Measurements from ENCODE around the gene CDC25B. TPM values are rescaled to one million over a fixed set of nuclear protein-coding genes. Genes with fewer than 3 reads are reported as not detected.
A peak's percentile ranks its signal among the peaks of the same experiment; 100 is the strongest.

CDC25B gene
- polyA plus RNA-seq, 12 donors, result 46.2 to 105 (median 85.4) TPM; not detected in 1

DNA sequence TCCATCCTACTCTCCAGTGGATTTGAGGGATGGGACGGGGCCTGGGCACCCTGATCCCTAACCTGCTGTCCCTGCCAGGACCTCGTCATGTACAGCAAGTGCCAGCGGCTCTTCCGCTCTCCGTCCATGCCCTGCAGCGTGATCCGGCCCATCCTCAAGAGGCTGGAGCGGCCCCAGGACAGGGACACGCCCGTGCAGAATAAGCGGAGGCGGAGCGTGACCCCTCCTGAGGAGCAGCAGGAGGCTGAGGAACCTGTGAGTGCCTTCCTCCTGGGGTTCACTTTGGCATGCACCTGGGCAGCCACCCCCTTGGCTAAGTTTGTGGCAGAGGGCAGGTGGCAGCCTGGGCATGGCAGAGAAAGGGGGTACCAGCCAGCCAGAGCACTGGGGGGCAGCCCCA lies 5.7 kb downstream of the CDC25B start:
- no peak for DNase-seq

- DNase-seq, result no peak
Observed at GRCh38 chr20:3802524-3803239, 6.6 kb downstream of the CDC25B start.

- DNase-seq, result no peak
Observed at GRCh38 chr20:3803289-3803688, 7.2 kb downstream of the CDC25B start.

GRCh38 chr20:3803854-3804253 lies 7.7 kb downstream of the CDC25B start:
- no peak for DNase-seq

- no peak for DNase-seq
Observed at GRCh38 chr20:3804254-3804751, 8.2 kb downstream of the CDC25B start.

GRCh38 chr20:3804781-3805180 lies 8.7 kb downstream of the CDC25B start:
- DNase-seq, result no peak

GRCh38 chr20:3808544-3808943 lies 12.4 kb downstream of the CDC25B start:
- no peak for DNase-seq

GRCh38 chr20:3811467-3812258 lies 15.6 kb downstream of the CDC25B start:
- DNase-seq, result peak; percentile 99

GRCh38 chr20:3812259-3812681 lies 16.2 kb downstream of the CDC25B start:
- DNase-seq, result no peak

DNA sequence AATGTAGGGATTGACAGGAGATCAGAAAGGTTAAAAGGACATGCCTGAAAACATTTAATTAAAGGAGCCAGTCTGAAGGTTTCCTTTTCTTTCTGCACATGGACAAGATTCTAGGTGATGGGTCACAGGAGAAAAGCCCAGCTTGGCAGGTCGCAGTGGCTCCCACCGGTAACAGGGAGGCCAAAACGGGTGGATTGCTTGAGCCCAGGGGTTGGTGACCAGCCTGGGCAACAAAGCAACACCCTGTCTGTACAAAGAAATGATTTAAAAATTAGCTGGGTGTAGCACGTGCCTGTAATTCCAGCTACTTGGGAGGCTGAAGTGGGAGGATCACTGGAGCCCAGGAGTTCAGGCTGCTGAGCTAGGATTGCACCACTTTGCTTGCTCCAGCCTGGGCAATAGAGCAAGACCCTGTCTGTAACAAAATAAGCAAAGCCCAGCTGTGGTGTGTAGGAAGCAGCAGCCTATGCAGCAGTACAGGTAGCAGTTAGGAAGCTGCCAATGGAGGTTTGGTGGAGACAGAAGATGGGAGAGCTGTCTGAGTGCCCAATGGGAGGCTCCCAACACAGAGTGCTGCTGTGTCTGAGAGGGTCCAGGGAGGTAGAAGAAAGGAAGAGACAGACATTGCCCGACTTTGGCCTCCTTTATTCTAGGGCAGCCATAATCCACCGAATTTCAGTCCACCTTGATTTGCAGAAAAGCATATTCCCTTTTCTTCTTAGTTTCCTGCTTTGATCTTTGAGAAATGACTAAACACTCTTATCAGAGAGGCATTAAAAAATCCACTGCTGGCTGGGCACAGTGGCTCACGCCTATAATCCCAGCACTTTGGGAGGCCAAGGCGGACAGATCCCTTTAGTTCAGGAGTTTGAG lies 17.1 kb downstream of the CDC25B start:
- no peak for DNase-seq

DNA sequence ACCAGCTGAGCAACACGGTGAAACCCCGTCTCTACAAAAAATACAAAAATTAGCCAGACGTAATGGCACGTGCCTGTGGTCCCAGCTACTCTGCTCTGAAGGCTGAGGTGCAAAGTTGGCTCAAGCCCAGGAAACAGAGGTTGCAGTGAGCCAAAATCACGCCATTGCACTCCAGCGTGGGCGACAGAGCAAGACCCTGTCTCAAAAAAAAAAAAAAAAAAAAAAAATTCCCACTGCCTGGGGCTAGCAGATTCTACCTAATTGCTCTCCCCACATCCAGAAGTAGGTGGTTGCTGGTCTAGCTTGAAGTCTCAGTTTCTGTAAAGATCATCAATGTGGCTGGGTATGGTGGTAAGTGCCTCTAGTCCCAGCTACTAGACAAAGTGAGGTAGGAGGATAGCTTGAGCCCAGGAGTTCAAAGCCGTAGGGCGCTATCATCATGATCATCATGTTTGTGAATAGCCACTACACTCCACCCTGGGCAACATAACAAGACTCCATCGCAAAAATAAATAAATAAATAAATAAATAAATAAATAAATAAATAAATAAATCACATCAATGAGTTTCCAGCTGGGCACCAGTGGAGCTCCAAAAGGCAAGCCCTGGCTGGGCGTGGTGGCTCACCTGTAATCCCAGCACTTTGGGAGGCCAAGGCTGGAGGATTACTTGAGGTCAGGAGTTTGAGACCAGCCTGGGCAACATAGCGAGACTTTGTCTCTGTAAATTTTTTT lies 17.9 kb downstream of the CDC25B start:
- DNase-seq, result no peak

DNA sequence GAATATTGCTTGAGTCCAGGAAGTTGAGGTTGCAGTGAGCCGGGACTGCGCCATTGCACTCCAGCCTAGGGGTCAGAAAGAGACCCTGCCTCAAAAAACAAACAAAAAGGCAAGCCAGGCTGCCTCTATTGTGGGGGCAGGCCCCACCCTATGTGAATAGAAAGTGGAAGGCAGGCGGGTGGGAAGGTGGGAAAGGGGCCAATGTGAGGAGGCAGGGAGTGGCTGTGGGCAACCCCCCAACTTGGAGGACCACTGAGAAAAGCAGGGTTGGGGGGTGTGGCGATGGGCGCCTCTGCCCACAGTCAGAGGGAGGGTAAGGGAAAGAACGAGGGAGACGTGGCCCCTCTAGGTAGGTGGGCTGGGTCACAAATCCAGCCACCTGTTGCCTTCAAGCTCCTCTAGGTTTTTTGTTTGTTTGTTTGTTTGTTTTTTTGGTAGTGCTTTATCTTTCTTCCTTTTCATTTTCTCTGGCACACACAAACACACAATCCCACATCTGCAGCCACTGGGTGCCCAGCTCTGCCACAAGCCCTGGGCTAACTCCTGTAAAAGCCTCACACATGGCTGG lies 18.9 kb downstream of the CDC25B start:
- DNase-seq, result no peak

DNA sequence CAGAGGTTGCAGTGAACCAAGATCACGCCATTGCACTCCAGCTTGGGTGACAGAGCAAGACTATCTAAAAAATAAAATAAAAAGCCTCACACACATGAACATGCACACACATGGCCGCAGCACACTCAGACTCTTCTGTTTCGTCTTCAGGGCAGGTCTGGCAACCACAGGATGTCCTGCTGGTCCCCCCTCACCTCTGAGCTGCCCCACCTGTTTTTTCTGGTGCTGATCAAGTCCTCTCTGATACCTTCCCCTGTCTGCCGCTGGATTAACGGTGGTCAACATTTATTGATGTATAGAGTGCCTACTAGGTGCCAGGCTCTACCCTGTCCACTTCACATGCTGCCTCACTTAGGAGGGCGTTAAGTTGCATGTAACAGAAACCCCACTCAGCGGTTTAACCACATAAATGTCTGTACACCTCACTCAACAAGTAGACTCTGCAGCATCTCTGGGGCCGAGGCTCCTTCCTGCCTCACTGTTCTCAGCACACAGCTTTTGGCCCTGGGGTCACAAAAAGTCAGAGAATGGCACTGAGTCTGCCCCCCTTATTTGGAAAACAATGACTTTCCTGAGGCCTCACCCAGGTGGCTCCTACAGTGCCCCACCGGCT lies 19.7 kb downstream of the CDC25B start:
- no peak for DNase-seq

GRCh38 chr20:3818155-3819151 lies 22.3 kb downstream of the CDC25B start:
- no peak for DNase-seq

DNA sequence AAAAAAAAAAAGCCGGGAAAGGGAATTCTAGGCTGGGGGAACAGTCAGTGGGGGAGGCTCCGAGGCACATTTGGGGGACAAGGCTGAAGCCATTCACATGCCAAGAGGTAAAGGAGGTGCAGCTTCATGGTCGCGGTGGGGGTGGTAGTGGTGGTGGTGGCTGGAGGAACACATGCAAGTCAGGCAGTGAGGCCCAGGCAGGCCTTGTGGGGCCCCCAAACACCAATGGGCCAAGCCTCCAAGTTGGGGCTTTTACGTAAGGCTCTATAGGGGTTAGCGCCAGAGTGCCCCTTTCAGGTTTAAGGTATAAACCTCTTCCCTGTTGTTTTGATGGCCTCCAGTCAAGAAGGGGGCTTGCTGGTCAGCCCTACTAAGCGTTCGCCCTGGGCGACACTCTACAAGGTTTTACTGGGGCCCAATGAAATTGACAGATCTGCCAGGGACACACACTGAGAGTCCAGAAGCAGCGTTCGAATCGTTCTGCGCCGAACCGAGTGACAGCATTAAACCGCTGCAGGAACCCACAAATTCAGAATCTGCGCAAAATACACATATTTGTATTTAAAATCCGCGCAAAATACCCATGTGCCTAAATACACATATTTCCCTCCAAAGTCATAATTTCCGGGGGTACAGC lies 23.4 kb downstream of the CDC25B start:
- no peak for DNase-seq

GRCh38 chr20:3820048-3820900 lies 24.2 kb downstream of the CDC25B start, which contains the start of gene AP5S1:
Gene AP5S1, plus strand, starts transcription at chr20:3820547. Its CDS starts 1,571 bp downstream, at chr20:3822118.
- DNase-seq, result peak; percentile 97

GRCh38 chr20:3820901-3821727 lies 25.0 kb downstream of the CDC25B start:
- no peak for DNase-seq
